K562 (cell line): ENCODE results near the gene GPR176. TPM values are rescaled to one million over a fixed set of nuclear protein-coding genes. Genes with fewer than 3 reads are reported as not detected.

Experiments used
- ATAC-seq: fragments of 200-7000 bp; cut with Tn5 transposase; 3 replicates; pipeline ENCODE4 v1.9.1; 2020; ENCODE audit warnings: moderate library complexity
- BruUV-seq: library from RNA; stranded (reverse); fragments of 400-500 nt; replicated peaks from 2 replicates; lab custom pipeline; 2021; lab: Mats Ljungman, UMichigan
- CTCF ChIA-PET: fragments of 300-600 bp; formaldehyde crosslinking; extraction: SDS; loops from one replicate; lab custom pipeline; 2021; ENCODE audit warnings: low intra/inter-chr PET ratio; lab: Yijun Ruan, JAX
- POLR2A ChIA-PET: fragments of 300-600, 350-650 bp; sonication (Branson Sonifier 250); formaldehyde crosslinking; extraction: SDS; loops from one replicate; lab custom pipeline; 2021; ENCODE audit warnings: antibody characterized with exemption, inconsistent platforms; lab: Yijun Ruan, JAX
- DNase-seq, 4 experiments: peaks; one replicate each; pipeline versions ENCODE4 v3.0.0 to v3.0.0-alpha.2; 2011 to 2018; ENCODE audit warnings: low spot score in 3 of 4, mixed read lengths in 3 of 4; ENCODE audit errors: extremely low read depth in 1 of 4
- FAIRE-seq: peaks from 2 replicates; lab custom pipeline; 2011; peaks lifted over from hg19 to GRCh38; lab: Jason Lieb, UNC
- H2AFZ ChIP-seq: 2 replicates; pipeline ENCODE4 v1.6.0; 2011; ENCODE audit warnings: low read depth, low read length, control low read depth, inconsistent platforms
- H3K27ac ChIP-seq: fragments of 200-600 bp; 3 replicates; pipeline ENCODE4 v1.8.0; 2011; ENCODE audit warnings: low read depth, mild to moderate bottlenecking, control low read depth, inconsistent platforms, low read length, moderate library complexity, mixed read lengths; ENCODE audit errors: extremely low read depth
- H3K27me3 ChIP-seq, 2 experiments: fragments of 300-600 bp in 1 of 2; 2 replicates in 1 of 2; 3 replicates in 1 of 2; pipeline versions ENCODE4 v1.6.0 to v1.8.0; 2011; ENCODE audit warnings: inconsistent platforms in 2 of 2, low read length in 2 of 2, mild to moderate bottlenecking in 1 of 2, mixed read lengths in 1 of 2, moderate library complexity in 1 of 2; ENCODE audit not compliant: control insufficient read depth in 2 of 2, insufficient read depth in 2 of 2
- H3K36me3 ChIP-seq: fragments of 300-600 bp; 3 replicates; pipeline ENCODE4 v1.8.0; 2011; ENCODE audit warnings: mild to moderate bottlenecking, low read length, inconsistent platforms; ENCODE audit not compliant: control insufficient read depth, insufficient read depth
- H3K4me1 ChIP-seq, 2 experiments: fragments of 200-600 bp in 1 of 2; replicated peaks in 1 of 2; 2 replicates in 1 of 2; 3 replicates in 1 of 2; pipeline versions ENCODE4 v1.5.1 to v1.8.0; 2011; ENCODE audit warnings: inconsistent platforms in 2 of 2, low read length in 2 of 2, mild to moderate bottlenecking in 1 of 2, mixed read lengths in 1 of 2, moderate library complexity in 1 of 2; ENCODE audit not compliant: control insufficient read depth in 2 of 2, insufficient read depth in 2 of 2
- H3K4me2 ChIP-seq: 2 replicates; pipeline ENCODE4 v1.6.1; 2011; ENCODE audit warnings: low read length, control low read depth, inconsistent platforms, mixed read lengths; ENCODE audit not compliant: insufficient read depth
- H3K4me3 ChIP-seq: fragments of 200-600 bp; sonication (generic), shearing (Covaris generic); 2 replicates; pipeline ENCODE4 v1.5.1; 2016; ENCODE audit warnings: control low read depth, inconsistent platforms
- H3K79me2 ChIP-seq: fragments of 200-600 bp; 3 replicates; pipeline ENCODE4 v1.8.0; 2011; ENCODE audit warnings: low read length, inconsistent platforms; ENCODE audit not compliant: control insufficient read depth, insufficient read depth
- H3K9ac ChIP-seq, 2 experiments: 2 replicates each; pipeline versions ENCODE4 v1.6.0 to v1.6.1; 2011; ENCODE audit warnings: low read depth in 2 of 2, low read length in 2 of 2, control low read depth in 1 of 2, inconsistent platforms in 1 of 2, mild to moderate bottlenecking in 1 of 2, mixed read lengths in 1 of 2; ENCODE audit not compliant: insufficient read depth in 1 of 2
- H3K9me1 ChIP-seq: one replicate; pipeline ENCODE4 v1.6.0; 2011; ENCODE audit warnings: inconsistent platforms, mild to moderate bottlenecking, low read length, moderate library complexity; ENCODE audit not compliant: control insufficient read depth, insufficient read depth
- H3K9me3 ChIP-seq: replicated peaks from 2 replicates; pipeline ENCODE4 v1.5.1; 2011; ENCODE audit warnings: low read depth, low read length, inconsistent platforms; ENCODE audit not compliant: control insufficient read depth, insufficient read depth
- H4K20me1 ChIP-seq: replicated peaks from 2 replicates; pipeline ENCODE4 v1.6.1; 2011; ENCODE audit warnings: low read length, inconsistent platforms, mixed read lengths; ENCODE audit not compliant: control insufficient read depth, insufficient read depth
- ATF3 ChIP-seq, 2 experiments: fragments of 450-650 bp in 1 of 2; sonication (generic) in 1 of 2; formaldehyde crosslinking in 1 of 2; IDR thresholded peaks in 1 of 2; conservative IDR thresholded peaks in 1 of 2; 2 replicates each; pipeline versions ENCODE4 v1.6.1 to v1.8.1; 2016 to 2023; ENCODE audit warnings: mild to moderate bottlenecking in 2 of 2, moderate library complexity in 2 of 2, inconsistent platforms in 1 of 2, missing genetic modification reagents in 1 of 2
- CEBPB ChIP-seq: fragments of 450-650 bp; IDR thresholded peaks from 2 replicates; pipeline ENCODE4 v1.6.1; 2016; ENCODE audit warnings: missing genetic modification characterization, missing compliant biosample characterization
- CEBPG ChIP-seq, 3 experiments: fragments of 200-800 bp in 1 of 3; sonication (Bioruptor generic) in 1 of 3; sonication (generic) in 1 of 3; formaldehyde crosslinking in 1 of 3; IDR thresholded peaks in 2 of 3; conservative IDR thresholded peaks in 1 of 3; 2 replicates each; pipeline versions ENCODE4 v1.6.1 to v1.8.0; 2016 to 2022; ENCODE audit warnings: missing compliant biosample characterization in 2 of 3, missing genetic modification characterization in 2 of 3, mild to moderate bottlenecking in 1 of 3, missing genetic modification reagents in 1 of 3
- NR2C2 ChIP-seq, 2 experiments: fragments of 200-800 bp in 1 of 2; sonication (Bioruptor generic) in 1 of 2; sonication (generic) in 1 of 2; formaldehyde crosslinking in 1 of 2; IDR thresholded peaks; 2 replicates each; pipeline versions ENCODE4 v1.6.1 to v1.8.0; 2016 to 2022; ENCODE audit warnings: mild to moderate bottlenecking in 1 of 2, missing compliant biosample characterization in 1 of 2, missing genetic modification characterization in 1 of 2, missing genetic modification reagents in 1 of 2
- ZNF586 ChIP-seq: fragments of 450-650 bp; formaldehyde crosslinking; conservative IDR thresholded peaks from 2 replicates; pipeline ENCODE4 v1.4.0; 2020; ENCODE audit warnings: mild to moderate bottlenecking, moderate library complexity
- WGBS: fragments of 100-300 bp; shearing (Covaris generic); methylation state at CpG from one replicate; pipeline ENCODE4 v1.1.6; 2016; ENCODE audit warnings: low coverage, mixed read lengths; ENCODE audit not compliant: insufficient coverage; ENCODE audit errors: missing lambda C conversion rate; 5-methylcytosine and 5-hydroxymethylcytosine counted together
- in situ Hi-C: fragments of 300-500 bp; cut with MboI; formaldehyde crosslinking; loops from 4 replicates; pipeline ENCODE4 v1.15.0; 2018; ENCODE audit warnings: inconsistent platforms, mixed read lengths
- intact Hi-C: fragments of 100-400 bp; cut with micrococcal nuclease; formaldehyde crosslinking; loops from 2 replicates; pipeline ENCODE4 v1.14.2; 2022
- polyA plus RNA-seq, 8 experiments: library from polyadenylated mRNA; depleted of rRNA in 4 of 8; stranded (reverse) in 5 of 8; unstranded in 3 of 8; fragments of >200 nt; fragmentation: Nextera tagmentation in 2 of 8; fragmentation: Illumina TruSeq in 1 of 8; extraction: Ambion mirVana in 2 of 8; extraction: Trizol in 1 of 8; gene quantifications; 2 replicates each; pipeline versions ENCODE4 v1.2.1 to v1.2.3, GENCODE V29; 2011 to 2014; ENCODE audit warnings: inconsistent platforms in 1 of 8, missing spikeins in 1 of 8
- total RNA-seq, 7 experiments: library from RNA; depleted of rRNA in 6 of 7; stranded (reverse); fragments of >200 nt in 6 of 7; fragmentation: Illumina TruSeq in 2 of 7; extraction: Trizol in 2 of 7; gene quantifications; 2 replicates each; pipeline versions ENCODE4 v1.2.1 to v1.2.3, GENCODE V29; 2011 to 2021; ENCODE audit warnings: low replicate concordance in 1 of 7

Gene GPR176
- total and polyA plus RNA-seq, 9 of the 15 experiments (the other 6 are each of a cell fraction or from before 2014, with no cell fraction given), result 0.03 to 1.2 (median 0.76) TPM

- Histone ChIP-seq H3K36me3 (no peaks in the 10 kb centered on the region), H3K4me1 (no peaks in the 10 kb centered on the region; a peak in 1 of 5 replicates), H3K27me3 (peaks cover 29 to 30% of the 10 kb centered on the region in 2 experiments; a peak in 4 of 5 replicates), H3K9ac (no peak overlapping the region), H3K9me3 (no peaks in the 10 kb centered on the region), H3K27ac (no peak overlapping the region), H3K9me1 (no peaks in the 10 kb centered on the region), H2AFZ (no peak overlapping the region), H4K20me1 (0 out of 2 replicates have a peak, but pooled peaks cover 2% of the 10 kb centered on the region), H3K79me2 (no peaks in the 10 kb centered on the region), H3K4me2 (no peak overlapping the region), H3K4me3 (no peak overlapping the region)
- BruUV-seq, result no TSS peak
- in situ Hi-C loops (no loop called here), intact Hi-C loops (no loop called here)
- CTCF ChIA-PET, result no interaction called here
- TF ChIP-seq CEBPB (tag) (peak; percentile 89), NR2C2 (CRISPR knock-in tag; IDR thresholded peaks at IDR 0.05) (no peak), NR2C2 (tag; IDR thresholded peaks at IDR 0.05) (0 out of 2 replicates have a peak, but pooled peaks have one; percentile 26), CEBPG (CRISPR knock-in tag; IDR thresholded peaks at IDR 0.05) (no peak), CEBPG (tag; conservative IDR thresholded peaks at IDR 0.05 in 1 of 2, IDR thresholded peaks at IDR 0.05 in 1 of 2) (peak; percentile 79 to 86), ZNF586 (CRISPR knock-in tag) (no peak), ATF3 (IDR thresholded peaks at IDR 0.05) (peak; percentile 46; the same call in 1 of the 2 replicates), ATF3 (CRISPR knock-in tag; conservative IDR thresholded peaks at IDR 0.05) (no peak)
- ATAC-seq (no peak), DNase-seq (no peak), FAIRE-seq (no peak)
- 3% methylated on average over 2 of the region's 2 CpGs for WGBS
- POLR2A ChIA-PET, result no interaction called here
Observed at GRCh38 chr15:39804026-39804425, 116.0 kb downstream of the GPR176 start.
